GM12864 (cell line): ENCODE results near the gene ZNF529.
"Not testable (repeated sequence)": the region's sequence is repeated elsewhere in the genome, so short reads cannot be mapped to it uniquely, and the experiment has no call there.

Experiments used
- DNase-seq: peaks from one replicate; pipeline ENCODE4 v3.0.0-alpha.2; 2011; ENCODE audit warnings: low read depth
- H3K4me3 ChIP-seq: 2 replicates; pipeline ENCODE4 v1.5.1; 2011; ENCODE audit warnings: mild to moderate bottlenecking, low read depth, low read length, control low read depth
- CTCF ChIP-seq: IDR thresholded peaks from 2 replicates; pipeline ENCODE4 v1.5.1; 2011; ENCODE audit warnings: low read depth, mild to moderate bottlenecking, moderate library complexity, low read length, control low read depth, inconsistent platforms; ENCODE audit errors: missing control alignments

Gene ZNF529

GRCh38 chr19:36573020-36573894 lies at the start of gene ZNF529:
Gene ZNF529, minus strand, starts transcription at chr19:36573292. Its CDS starts 946 bp downstream, at chr19:36572346.
- no peak for TF ChIP-seq CTCF
- H3K4me3 ChIP-seq: peak within 1 kb of the TSS; percentile 97
- DNase-seq: peak; percentile 80

GRCh38 chr19:36605877-36606478 lies 32.9 kb upstream of the ZNF529 start:
- peak overlapping the region; percentile 60 for H3K4me3 ChIP-seq
- no peak for TF ChIP-seq CTCF
- DNase-seq: no peak

GRCh38 chr19:36605101-36605876 lies 32.2 kb upstream of the ZNF529 start, which contains the start of gene ZNF382:
Gene ZNF382, plus strand, starts transcription at chr19:36605313. Its CDS starts 4,602 bp downstream, at chr19:36609915.
- TF ChIP-seq CTCF: no peak
- peak within 1 kb of the TSS; percentile 60 for H3K4me3 ChIP-seq
- peak; percentile 25 for DNase-seq

GRCh38 chr19:36604656-36605100 lies 31.6 kb upstream of the ZNF529 start:
- no peak for TF ChIP-seq CTCF
- DNase-seq: peak; percentile 22
- H3K4me3 ChIP-seq: peak overlapping the region; percentile 60

- DNase-seq: not testable (repeated sequence)
Measured at GRCh38 chr19:36602681-36603080, 29.6 kb upstream of the ZNF529 start.

GRCh38 chr19:36579255-36579654 lies 6.2 kb upstream of the ZNF529 start:
- no peak for TF ChIP-seq CTCF
- no peak for DNase-seq
- no peak overlapping the region for H3K4me3 ChIP-seq

More at GRCh38 chr19:36602681-36603080, 29.6 kb upstream of the ZNF529 start:
- H3K4me3 ChIP-seq: not testable (repeated sequence)

GRCh38 chr19:36577271-36577996 lies 4.3 kb upstream of the ZNF529 start:
- H3K4me3 ChIP-seq: no peak overlapping the region
- no peak for TF ChIP-seq CTCF
- DNase-seq: no peak
